ENCODE results near the gene HINT3. TPM values are rescaled to one million over a fixed set of nuclear protein-coding genes. Genes with fewer than 3 reads are reported as not detected.

The HINT3 gene
- total RNA-seq, 2 experiments from 2014 or later = 10.4 TPM

DNA sequence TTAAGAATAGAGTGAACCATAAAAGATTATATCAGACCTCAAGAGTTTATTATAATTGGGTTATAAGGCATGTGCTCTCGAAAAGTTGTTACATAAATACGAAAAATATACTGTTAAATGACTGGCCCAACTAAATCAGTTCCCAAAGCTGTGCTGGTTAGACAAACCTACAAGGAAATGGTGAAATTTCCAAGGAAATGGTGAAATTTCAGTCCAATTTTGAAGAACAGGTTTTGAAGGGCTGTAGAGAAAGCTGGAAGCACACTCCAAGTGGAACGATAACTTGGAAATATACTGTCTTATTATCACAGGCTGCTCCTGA lies 29.4 kb downstream of the HINT3 start:
- POLR2A ChIA-PET = interaction anchor here (0.8 to 3.6 kb wide), 21 partner anchors 8 to 1531 kb away, joined by 3 to 94 read pairs (median 5); partner anchors contain the start of genes HDDC2, HEY2, HINT3 and NCOA7
- H3K9me3 ChIP-seq (ENCODE audit: control insufficient read depth in 1 of 2, insufficient read depth in 1 of 2, low read length in 2 of 2) = no peaks in the 10 kb centered on the region
- Mint-ChIP-seq H3K27ac (no peak overlapping the region), H3K36me3 (ENCODE audit: low read depth) (no peaks in the 10 kb centered on the region), H3K4me1 (ENCODE audit: low read depth) (no peaks in the 10 kb centered on the region), H3K27me3 (no peaks in the 10 kb centered on the region), H3K4me3 (no peak overlapping the region), H3K9me3 (no peaks in the 10 kb centered on the region)
- H3K4me3 ChIP-seq (ENCODE audit: low read length) = peak overlapping the region; percentile 89
- ATAC-seq (ENCODE audit: poor library complexity) (no peak), DNase-seq (no peak)
- H3K36me3 ChIP-seq (ENCODE audit: insufficient read depth, low read length) = peaks cover 6% of the 10 kb centered on the region
- intact Hi-C loops (cut with DNase I, micrococcal nuclease) = loop anchor here (1.0 to 10.0 kb wide), 3 partner anchors 10 to 1279 kb away; partner anchors contain the start of genes HDDC2 (in 1 of the 2) and RNF146 (in 1 of the 2)
- CTCF ChIA-PET = interaction anchor here (1.1 to 2.0 kb wide), 6 partner anchors 10 to 205 kb away, joined by 3 to 18 read pairs (median 5); partner anchors contain the start of gene HINT3
- peaks cover 13% of the 10 kb centered on the region for H3K4me1 ChIP-seq (ENCODE audit: insufficient read depth, low read length)
- peak overlapping the region; percentile 54 to 88 for H3K27ac ChIP-seq (ENCODE audit: low read depth in 1 of 2, low read length in 2 of 2)
- TF ChIP-seq, protein P1, sequence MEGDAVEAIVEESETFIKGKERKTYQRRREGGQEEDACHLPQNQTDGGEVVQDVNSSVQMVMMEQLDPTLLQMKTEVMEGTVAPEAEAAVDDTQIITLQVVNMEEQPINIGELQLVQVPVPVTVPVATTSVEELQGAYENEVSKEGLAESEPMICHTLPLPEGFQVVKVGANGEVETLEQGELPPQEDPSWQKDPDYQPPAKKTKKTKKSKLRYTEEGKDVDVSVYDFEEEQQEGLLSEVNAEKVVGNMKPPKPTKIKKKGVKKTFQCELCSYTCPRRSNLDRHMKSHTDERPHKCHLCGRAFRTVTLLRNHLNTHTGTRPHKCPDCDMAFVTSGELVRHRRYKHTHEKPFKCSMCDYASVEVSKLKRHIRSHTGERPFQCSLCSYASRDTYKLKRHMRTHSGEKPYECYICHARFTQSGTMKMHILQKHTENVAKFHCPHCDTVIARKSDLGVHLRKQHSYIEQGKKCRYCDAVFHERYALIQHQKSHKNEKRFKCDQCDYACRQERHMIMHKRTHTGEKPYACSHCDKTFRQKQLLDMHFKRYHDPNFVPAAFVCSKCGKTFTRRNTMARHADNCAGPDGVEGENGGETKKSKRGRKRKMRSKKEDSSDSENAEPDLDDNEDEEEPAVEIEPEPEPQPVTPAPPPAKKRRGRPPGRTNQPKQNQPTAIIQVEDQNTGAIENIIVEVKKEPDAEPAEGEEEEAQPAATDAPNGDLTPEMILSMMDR (IDR thresholded peaks at IDR 0.05) = no peak
- no peaks in the 10 kb centered on the region for H3K27me3 ChIP-seq (ENCODE audit: control insufficient read depth in 1 of 2, insufficient read depth in 2 of 2, low read length in 2 of 2)

DNA sequence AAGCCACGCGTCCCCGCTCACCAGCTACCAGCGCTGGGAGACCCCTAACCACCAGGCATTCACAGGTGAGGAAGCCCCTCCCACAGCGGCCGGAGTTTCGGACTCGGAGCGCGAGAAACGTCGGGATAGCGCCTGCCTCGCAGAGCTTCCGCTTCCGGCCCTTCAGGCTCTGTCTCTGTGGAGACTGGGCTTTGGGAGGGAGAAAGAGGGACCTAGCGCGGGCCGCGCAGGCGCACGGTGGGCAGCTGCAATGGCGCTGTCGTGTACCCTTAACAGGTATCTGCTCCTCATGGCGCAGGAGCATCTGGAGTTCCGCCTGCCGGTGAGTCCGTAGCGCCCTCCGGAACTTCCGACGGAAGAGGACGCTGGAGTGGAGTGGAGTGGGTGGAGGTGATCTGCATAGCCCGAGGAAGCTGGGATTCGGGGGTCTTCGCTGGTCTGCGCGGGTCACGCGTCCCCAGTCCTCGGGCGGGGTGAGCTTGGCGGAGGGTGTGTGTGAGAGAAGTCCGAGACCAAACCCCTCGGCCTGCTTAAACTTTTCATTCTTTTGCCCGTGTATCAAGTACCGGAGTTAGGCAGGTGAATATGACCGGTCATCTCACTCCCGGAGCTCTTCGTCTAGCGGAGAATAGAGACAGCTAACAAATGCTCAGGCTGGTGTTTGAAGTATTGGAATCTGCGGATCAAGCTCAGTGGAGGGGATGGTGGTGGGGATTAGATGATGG lies 29.9 kb downstream of the HINT3 start, which contains the start of gene TRMT11:
TRMT11 (plus strand) TSS at position 240 of the 725 bp plus-strand sequence; CDS start at position 251, 11 bp downstream.
- no peaks in the 10 kb centered on the region for H3K9me3 Mint-ChIP-seq
- intact Hi-C loops (cut with DNase I, micrococcal nuclease) = loop anchor here (1.0 to 10.0 kb wide), 3 partner anchors 10 to 1278 kb away; partner anchors contain the start of genes HDDC2 (in 1 of the 2) and RNF146 (in 1 of the 2)
- H3K4me3 Mint-ChIP-seq = peak within 1 kb of the TSS; percentile 52
- no peaks in the 10 kb centered on the region for H3K9me3 ChIP-seq (ENCODE audit: control insufficient read depth in 1 of 2, insufficient read depth in 1 of 2, low read length in 2 of 2)
- H3K36me3 ChIP-seq (ENCODE audit: insufficient read depth, low read length) = peaks cover 3% of the 10 kb centered on the region
- peaks cover 13% of the 10 kb centered on the region for H3K4me1 ChIP-seq (ENCODE audit: insufficient read depth, low read length)
- H3K27ac Mint-ChIP-seq = no peak within 1 kb of the TSS
- no peaks in the 10 kb centered on the region for H3K27me3 ChIP-seq (ENCODE audit: control insufficient read depth in 1 of 2, insufficient read depth in 2 of 2, low read length in 2 of 2)
- TF ChIP-seq, protein P1 (IDR thresholded peaks at IDR 0.05) = no peak
- POLR2A ChIA-PET = interaction anchor here (0.8 to 3.6 kb wide), 21 partner anchors 9 to 1530 kb away, joined by 3 to 94 read pairs (median 5); partner anchors contain the start of genes HDDC2, HEY2, HINT3 and NCOA7
- no peaks in the 10 kb centered on the region for H3K36me3 Mint-ChIP-seq (ENCODE audit: low read depth)
- H3K4me3 ChIP-seq (ENCODE audit: low read length) = peak within 1 kb of the TSS; percentile 89
- no peaks in the 10 kb centered on the region for H3K27me3 Mint-ChIP-seq
- peak within 1 kb of the TSS; percentile 54 to 88 for H3K27ac ChIP-seq (ENCODE audit: low read depth in 1 of 2, low read length in 2 of 2)
- CTCF ChIA-PET = interaction anchor here (1.1 to 2.0 kb wide), 5 partner anchors 10 to 205 kb away, joined by 3 to 18 read pairs (median 5); partner anchors contain the start of gene HINT3
- DNase-seq (peak; percentile 63 to 92 (median 76)), ATAC-seq (ENCODE audit: poor library complexity) (peak; percentile 95)
- no peaks in the 10 kb centered on the region for H3K4me1 Mint-ChIP-seq (ENCODE audit: low read depth)

DNA sequence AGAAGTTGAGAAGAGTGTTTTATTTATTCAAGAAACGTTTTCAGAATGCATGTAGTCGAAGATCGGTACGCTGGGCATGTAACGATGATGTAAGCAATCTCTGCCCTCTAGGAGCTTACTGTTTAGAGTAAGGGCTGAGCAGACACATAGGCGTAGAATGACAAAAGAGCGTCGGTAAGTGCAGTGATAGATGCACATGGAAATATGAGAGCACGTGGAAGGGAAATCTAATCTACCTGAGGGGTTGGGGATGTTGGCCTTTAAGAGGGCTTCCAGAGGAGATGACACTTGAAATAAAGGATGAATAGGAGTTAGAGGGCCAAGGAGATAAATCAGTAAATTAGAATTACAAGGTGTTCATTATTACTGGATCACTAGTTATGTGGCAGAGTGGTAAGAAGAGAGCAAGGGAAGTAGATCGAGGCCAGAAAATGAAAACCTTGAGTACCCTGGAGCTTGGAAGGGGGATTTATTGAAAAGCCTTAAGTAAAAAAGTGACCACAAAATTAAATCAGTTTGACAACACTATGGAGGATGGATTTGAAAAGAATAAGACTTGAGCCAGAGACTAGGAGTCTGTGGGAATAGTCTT lies 30.6 kb downstream of the HINT3 start:
- Histone ChIP-seq H3K4me1 (ENCODE audit: insufficient read depth, low read length) (peaks cover 13% of the 10 kb centered on the region), H3K36me3 (ENCODE audit: insufficient read depth, low read length) (no peaks in the 10 kb centered on the region), H3K9me3 (ENCODE audit: control insufficient read depth in 1 of 2, insufficient read depth in 1 of 2, low read length in 2 of 2) (no peaks in the 10 kb centered on the region), H3K27ac (ENCODE audit: low read depth in 1 of 2, low read length in 2 of 2) (peak overlapping the region; percentile 54 to 88), H3K27me3 (ENCODE audit: control insufficient read depth in 1 of 2, insufficient read depth in 2 of 2, low read length in 2 of 2) (no peaks in the 10 kb centered on the region), H3K4me3 (ENCODE audit: low read length) (peak overlapping the region; percentile 89)
- DNase-seq (peak in 3 of 14 experiments; percentile 33 to 54 (median 53)), ATAC-seq (ENCODE audit: poor library complexity) (peak; percentile 40)
- TF ChIP-seq, protein P1 (IDR thresholded peaks at IDR 0.05) = no peak
- intact Hi-C loops (cut with DNase I, micrococcal nuclease) = loop anchor here in 1 of 2 experiments (5.0 to 10.0 kb wide), 2 partner anchors 685 to 1278 kb away; partner anchors contain the start of genes HDDC2 and RNF146
- H3K4me1 Mint-ChIP-seq (ENCODE audit: low read depth) = peaks cover 2% of the 10 kb centered on the region
- H3K36me3 Mint-ChIP-seq (ENCODE audit: low read depth) = no peaks in the 10 kb centered on the region
- ChIA-PET POLR2A (interaction anchor here (1.2 to 3.6 kb wide), 16 partner anchors 8 to 1530 kb away, joined by 3 to 94 read pairs (median 10); partner anchors contain the start of genes HDDC2, HEY2, HINT3 and NCOA7), CTCF (interaction anchor here (1.3 to 2.0 kb wide), 4 partner anchors 9 to 81 kb away, joined by 3 to 18 read pairs (median 11); partner anchors contain the start of gene HINT3)
- H3K27ac Mint-ChIP-seq = no peak overlapping the region
- H3K27me3 Mint-ChIP-seq = no peaks in the 10 kb centered on the region
- no peaks in the 10 kb centered on the region for H3K9me3 Mint-ChIP-seq
- no peak overlapping the region for H3K4me3 Mint-ChIP-seq

Data from CD4-positive, alpha-beta T cell (primary cell).